HEK293 (cell line): Measurements from ENCODE around the gene PTPRJ.

Source experiments
- CTCF ChIA-PET: fragments of 350-600 bp; formaldehyde crosslinking; extraction: SDS; loops from one replicate; lab custom pipeline; 2021; ENCODE audit warnings: antibody characterized with exemption; lab: Yijun Ruan, JAX
- POLR2A ChIA-PET: fragments of 300-600 bp; formaldehyde crosslinking; extraction: SDS; loops from one replicate; lab custom pipeline; 2020; ENCODE audit warnings: antibody characterized with exemption, inconsistent platforms; lab: Yijun Ruan, JAX
- H3K27ac ChIP-seq: fragments of 200-500 bp; sonication (Bioruptor generic); 2 replicates; pipeline ENCODE4 v1.5.1; 2014; ENCODE audit warnings: low read depth, low read length, control low read depth, inconsistent platforms; ENCODE audit errors: extremely low read depth
- H3K36me3 ChIP-seq, 2 experiments: fragments of 200-500 bp in 1 of 2; sonication (Bioruptor generic) in 1 of 2; 1 replicate in 1 of 2; 2 replicates in 1 of 2; pipeline ENCODE4 v1.5.1; 2014 to 2017; ENCODE audit warnings: inconsistent platforms in 2 of 2, low read length in 2 of 2; ENCODE audit not compliant: control insufficient read depth in 2 of 2, insufficient read depth in 1 of 2
- H3K4me1 ChIP-seq: fragments of 200-500 bp; sonication (Bioruptor generic); 2 replicates; pipeline ENCODE4 v1.5.1; 2014; ENCODE audit warnings: mild to moderate bottlenecking, low read length, inconsistent platforms; ENCODE audit not compliant: control insufficient read depth, insufficient read depth
- H3K4me3 ChIP-seq: 2 replicates; pipeline ENCODE4 v1.5.1; 2011; ENCODE audit warnings: low read depth, mild to moderate bottlenecking, control low read depth, low read length, moderate library complexity
- H3K9me3 ChIP-seq: fragments of 200-500 bp; sonication (Bioruptor generic); 2 replicates; pipeline ENCODE4 v1.5.1; 2014; ENCODE audit warnings: low read depth, low read length, inconsistent platforms; ENCODE audit not compliant: control insufficient read depth, insufficient read depth
- FEZF1 ChIP-seq: fragments of 450-650 bp; formaldehyde crosslinking; IDR thresholded peaks from 2 replicates; pipeline ENCODE4 v1.5.1; 2016; ENCODE audit warnings: missing biosample characterization, missing genetic modification characterization
- HOXD13 ChIP-seq: sonication (generic); formaldehyde crosslinking; IDR thresholded peaks from 2 replicates; pipeline ENCODE4 v1.8.0; 2022; ENCODE audit warnings: missing genetic modification reagents, borderline replicate concordance
- PRDM1 ChIP-seq: fragments of 450-650 bp; formaldehyde crosslinking; IDR thresholded peaks from 2 replicates; pipeline ENCODE4; 2016; ENCODE audit warnings: missing biosample characterization, missing genetic modification characterization
- SALL2 ChIP-seq: fragments of 450-650 bp; formaldehyde crosslinking; IDR thresholded peaks from 2 replicates; pipeline ENCODE4 v1.5.0; 2017; ENCODE audit warnings: missing biosample characterization, mild to moderate bottlenecking, missing genetic modification characterization, borderline replicate concordance
- SCRT1 ChIP-seq: fragments of 450-650 bp; formaldehyde crosslinking; IDR thresholded peaks from 2 replicates; pipeline ENCODE4 v1.5.1; 2016; ENCODE audit warnings: missing biosample characterization, missing genetic modification characterization, borderline replicate concordance
- TRIM28 ChIP-seq: IDR thresholded peaks from 2 replicates; pipeline ENCODE4 v1.6.1; 2011; ENCODE audit warnings: low read length, control low read depth, borderline replicate concordance
- YY2 ChIP-seq: fragments of 450-650 bp; formaldehyde crosslinking; IDR thresholded peaks from 2 replicates; pipeline ENCODE4 v1.5.1; 2016; ENCODE audit warnings: missing biosample characterization, missing genetic modification characterization
- ZBTB8A ChIP-seq: fragments of 450-650 bp; formaldehyde crosslinking; IDR thresholded peaks from 2 replicates; pipeline ENCODE4 v1.5.1; 2016; ENCODE audit warnings: missing biosample characterization, missing genetic modification characterization
- ZFP3 ChIP-seq: fragments of 450-650 bp; formaldehyde crosslinking; IDR thresholded peaks from 2 replicates; pipeline ENCODE4 v1.5.1; 2016; ENCODE audit warnings: low read depth, missing biosample characterization, missing genetic modification characterization
- ZNF266 ChIP-seq: fragments of 450-650 bp; formaldehyde crosslinking; IDR thresholded peaks from 2 replicates; pipeline ENCODE4 v1.5.1; 2016; ENCODE audit warnings: missing biosample characterization, missing genetic modification characterization, low read depth
- ZNF302 ChIP-seq: fragments of 450-650 bp; formaldehyde crosslinking; IDR thresholded peaks from 2 replicates; pipeline ENCODE4 v1.5.1; 2016; ENCODE audit warnings: missing biosample characterization, missing genetic modification characterization, low read depth
- ZNF341 ChIP-seq: fragments of 450-650 bp; formaldehyde crosslinking; IDR thresholded peaks from 2 replicates; pipeline ENCODE4; 2016; ENCODE audit warnings: low read depth, missing biosample characterization, missing genetic modification characterization
- ZNF37A ChIP-seq: fragments of 450-650 bp; IDR thresholded peaks from 2 replicates; pipeline ENCODE4 v1.5.1; 2018; ENCODE audit warnings: missing biosample characterization, missing genetic modification characterization
- ZNF426 ChIP-seq: fragments of 450-650 bp; formaldehyde crosslinking; IDR thresholded peaks from 2 replicates; pipeline ENCODE4 v1.5.1; 2017; ENCODE audit warnings: missing biosample characterization, missing genetic modification characterization, mild to moderate bottlenecking, inconsistent platforms, moderate library complexity
- ZNF623 ChIP-seq: fragments of 450-650 bp; formaldehyde crosslinking; IDR thresholded peaks from 2 replicates; pipeline ENCODE4 v1.5.1; 2016; ENCODE audit warnings: missing biosample characterization, missing genetic modification characterization
- ZNF626 ChIP-seq: fragments of 450-650 bp; sonication (Bioruptor Pico); formaldehyde crosslinking; IDR thresholded peaks from 2 replicates; pipeline ENCODE4 v1.5.1; 2018; ENCODE audit warnings: missing biosample characterization, missing genetic modification characterization, inconsistent platforms
- ZNF670 ChIP-seq: fragments of 450-650 bp; formaldehyde crosslinking; IDR thresholded peaks from 2 replicates; pipeline ENCODE4 v1.5.1; 2016; ENCODE audit warnings: missing biosample characterization, missing genetic modification characterization, low read depth
- ZNF747 ChIP-seq: fragments of 450-650 bp; formaldehyde crosslinking; IDR thresholded peaks from 2 replicates; pipeline ENCODE4 v1.5.1; 2016; ENCODE audit warnings: missing biosample characterization, missing genetic modification characterization
- ZNF768 ChIP-seq: fragments of 450-650 bp; formaldehyde crosslinking; IDR thresholded peaks from 2 replicates; pipeline ENCODE4 v1.5.1; 2018; ENCODE audit warnings: missing biosample characterization, mild to moderate bottlenecking, missing genetic modification characterization
- ZNF776 ChIP-seq: fragments of 450-650 bp; formaldehyde crosslinking; IDR thresholded peaks from 2 replicates; pipeline ENCODE4 v1.5.0; 2017; ENCODE audit warnings: missing biosample characterization, missing genetic modification characterization, borderline replicate concordance
- TF ChIP-seq, protein P1 (sequence below): fragments of 450-650 bp; formaldehyde crosslinking; IDR thresholded peaks from 2 replicates; pipeline ENCODE4 v1.5.1; 2017; ENCODE audit warnings: missing biosample characterization, missing genetic modification characterization
- TF ChIP-seq, protein P2 (sequence below): fragments of 450-650 bp; formaldehyde crosslinking; IDR thresholded peaks from 2 replicates; pipeline ENCODE4 v1.5.1; 2016; ENCODE audit warnings: missing biosample characterization, missing genetic modification characterization
- TF ChIP-seq, protein P3 (sequence below): fragments of 450-650 bp; formaldehyde crosslinking; IDR thresholded peaks from 2 replicates; pipeline ENCODE4 v1.5.1; 2016; ENCODE audit warnings: missing biosample characterization, missing genetic modification characterization
- TF ChIP-seq, protein P4 (sequence below): fragments of 450-650 bp; formaldehyde crosslinking; IDR thresholded peaks from 2 replicates; pipeline ENCODE4 v1.5.1; 2016; ENCODE audit warnings: missing biosample characterization, missing genetic modification characterization
- TF ChIP-seq, protein P5 (sequence below): fragments of 450-650 bp; formaldehyde crosslinking; optimal IDR thresholded peaks from 2 replicates; pipeline ENCODE3; 2016; ENCODE audit warnings: missing biosample characterization, mild to moderate bottlenecking, missing genetic modification characterization
- TF ChIP-seq, protein P6 (sequence below): fragments of 450-650 bp; IDR thresholded peaks from 2 replicates; pipeline ENCODE4 v1.5.1; 2018; ENCODE audit warnings: missing biosample characterization, missing genetic modification characterization

PTPRJ gene

DNA sequence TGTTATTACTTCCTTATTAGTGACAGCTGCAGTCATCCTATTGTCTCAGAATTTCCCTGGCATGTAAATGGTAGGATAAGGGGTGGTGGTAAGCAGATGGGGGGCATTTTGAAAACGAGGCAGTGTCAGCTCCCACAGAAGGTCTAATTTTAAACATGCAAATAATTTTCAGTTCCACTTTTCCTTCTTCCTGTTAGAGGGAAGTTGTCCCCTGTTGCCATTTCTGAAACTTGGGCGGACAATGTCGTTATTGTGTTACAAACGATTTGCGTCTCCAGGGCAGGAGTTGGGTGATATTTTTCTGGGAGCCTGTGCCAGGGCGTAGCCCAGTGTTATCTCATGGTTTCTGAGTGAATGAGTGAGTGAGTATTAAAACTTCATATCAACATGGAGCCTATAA is 7.4 kb downstream of the PTPRJ start:
- CTCF ChIA-PET, result no interaction called here
- peaks cover 6% of the 10 kb centered on the region for H3K4me1 ChIP-seq
- no peak overlapping the region for H3K27ac ChIP-seq

DNA sequence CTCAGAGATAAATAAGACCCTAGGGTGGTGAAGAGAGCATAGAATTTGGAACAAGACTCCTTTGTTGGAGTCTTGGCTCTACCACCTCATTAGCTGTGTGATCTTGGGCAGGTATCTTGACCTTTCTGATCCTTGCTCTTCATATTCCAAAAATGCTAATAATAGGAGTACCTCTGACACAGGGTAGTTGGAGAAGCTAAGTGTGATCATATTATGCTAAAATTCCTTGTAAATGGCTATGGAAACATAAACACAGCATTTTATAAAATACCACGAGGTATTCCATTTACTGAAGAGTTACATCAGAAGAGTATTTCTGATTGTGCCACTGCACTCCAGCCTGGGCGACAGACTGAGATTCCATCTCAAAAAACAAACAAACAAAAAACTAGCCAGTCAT is 9.4 kb downstream of the PTPRJ start:
- POLR2A ChIA-PET, result interaction anchor here (0.6 kb wide), 1 partner anchor 10 kb away, joined by 3 read pairs; no protein-coding TSS in a partner anchor
- TF ChIP-seq, protein P1, sequence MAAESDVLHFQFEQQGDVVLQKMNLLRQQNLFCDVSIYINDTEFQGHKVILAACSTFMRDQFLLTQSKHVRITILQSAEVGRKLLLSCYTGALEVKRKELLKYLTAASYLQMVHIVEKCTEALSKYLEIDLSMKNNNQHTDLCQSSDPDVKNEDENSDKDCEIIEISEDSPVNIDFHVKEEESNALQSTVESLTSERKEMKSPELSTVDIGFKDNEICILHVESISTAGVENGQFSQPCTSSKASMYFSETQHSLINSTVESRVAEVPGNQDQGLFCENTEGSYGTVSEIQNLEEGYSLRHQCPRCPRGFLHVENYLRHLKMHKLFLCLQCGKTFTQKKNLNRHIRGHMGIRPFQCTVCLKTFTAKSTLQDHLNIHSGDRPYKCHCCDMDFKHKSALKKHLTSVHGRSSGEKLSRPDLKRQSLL (tag by site-specific recombination), result peak; percentile 30; the same call in 1 of the 2 replicates
- no peak for TF ChIP-seq ZNF302 (tag by site-specific recombination)
- TF ChIP-seq, protein P2, sequence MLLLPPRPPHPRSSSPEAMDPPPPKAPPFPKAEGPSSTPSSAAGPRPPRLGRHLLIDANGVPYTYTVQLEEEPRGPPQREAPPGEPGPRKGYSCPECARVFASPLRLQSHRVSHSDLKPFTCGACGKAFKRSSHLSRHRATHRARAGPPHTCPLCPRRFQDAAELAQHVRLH (tag by site-specific recombination), result peak; percentile 71
- peak; percentile 91 for TF ChIP-seq ZNF768 (tag by site-specific recombination)
- no peak for TF ChIP-seq ZNF776 (tag by site-specific recombination)
- no peaks in the 10 kb centered on the region for H3K9me3 ChIP-seq
- CTCF ChIA-PET, result interaction anchor here (0.7 to 1.3 kb wide), 3 partner anchors 53 to 68 kb away, joined by 3 to 4 read pairs (median 3); no protein-coding TSS in a partner anchor
- H3K4me3 ChIP-seq, result no peak overlapping the region
- H3K4me1 ChIP-seq, result no peaks in the 10 kb centered on the region
- no peaks in the 10 kb centered on the region for H3K36me3 ChIP-seq
- H3K27ac ChIP-seq, result no peak overlapping the region

More for the DNA sequence above, 7.4 kb downstream of the PTPRJ start:
- POLR2A ChIA-PET, result no interaction called here
- no peaks in the 10 kb centered on the region for H3K9me3 ChIP-seq
- H3K4me3 ChIP-seq, result no peak overlapping the region
- H3K36me3 ChIP-seq, result no peaks in the 10 kb centered on the region
- TF ChIP-seq ZNF37A, result no peak
- TF ChIP-seq ZNF626 (tag by site-specific recombination), result no peak
- TF ChIP-seq, protein P3, sequence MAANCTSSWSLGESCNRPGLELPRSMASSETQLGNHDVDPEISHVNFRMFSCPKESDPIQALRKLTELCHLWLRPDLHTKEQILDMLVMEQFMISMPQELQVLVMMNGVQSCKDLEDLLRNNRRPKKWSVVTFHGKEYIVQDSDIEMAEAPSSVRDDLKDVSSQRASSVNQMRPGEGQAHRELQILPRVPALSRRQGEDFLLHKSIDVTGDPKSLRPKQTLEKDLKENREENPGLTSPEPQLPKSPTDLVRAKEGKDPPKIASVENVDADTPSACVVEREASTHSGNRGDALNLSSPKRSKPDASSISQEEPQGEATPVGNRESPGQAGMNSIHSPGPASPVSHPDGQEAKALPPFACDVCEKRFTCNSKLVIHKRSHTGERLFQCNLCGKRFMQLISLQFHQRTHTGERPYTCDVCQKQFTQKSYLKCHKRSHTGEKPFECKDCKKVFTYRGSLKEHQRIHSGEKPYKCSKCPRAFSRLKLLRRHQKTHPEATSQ (tag by site-specific recombination), result no peak
- TF ChIP-seq, protein P4, sequence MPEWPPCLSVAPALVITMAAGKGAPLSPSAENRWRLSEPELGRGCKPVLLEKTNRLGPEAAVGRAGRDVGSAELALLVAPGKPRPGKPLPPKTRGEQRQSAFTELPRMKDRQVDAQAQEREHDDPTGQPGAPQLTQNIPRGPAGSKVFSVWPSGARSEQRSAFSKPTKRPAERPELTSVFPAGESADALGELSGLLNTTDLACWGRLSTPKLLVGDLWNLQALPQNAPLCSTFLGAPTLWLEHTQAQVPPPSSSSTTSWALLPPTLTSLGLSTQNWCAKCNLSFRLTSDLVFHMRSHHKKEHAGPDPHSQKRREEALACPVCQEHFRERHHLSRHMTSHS (tag by site-specific recombination), result no peak
- TF ChIP-seq, protein P5, sequence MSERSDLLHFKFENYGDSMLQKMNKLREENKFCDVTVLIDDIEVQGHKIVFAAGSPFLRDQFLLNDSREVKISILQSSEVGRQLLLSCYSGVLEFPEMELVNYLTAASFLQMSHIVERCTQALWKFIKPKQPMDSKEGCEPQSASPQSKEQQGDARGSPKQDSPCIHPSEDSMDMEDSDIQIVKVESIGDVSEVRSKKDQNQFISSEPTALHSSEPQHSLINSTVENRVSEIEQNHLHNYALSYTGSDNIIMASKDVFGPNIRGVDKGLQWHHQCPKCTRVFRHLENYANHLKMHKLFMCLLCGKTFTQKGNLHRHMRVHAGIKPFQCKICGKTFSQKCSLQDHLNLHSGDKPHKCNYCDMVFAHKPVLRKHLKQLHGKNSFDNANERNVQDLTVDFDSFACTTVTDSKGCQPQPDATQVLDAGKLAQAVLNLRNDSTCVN, result no peak
- no peak for TF ChIP-seq PRDM1 (tag by site-specific recombination)
- no peak for TF ChIP-seq YY2

DNA sequence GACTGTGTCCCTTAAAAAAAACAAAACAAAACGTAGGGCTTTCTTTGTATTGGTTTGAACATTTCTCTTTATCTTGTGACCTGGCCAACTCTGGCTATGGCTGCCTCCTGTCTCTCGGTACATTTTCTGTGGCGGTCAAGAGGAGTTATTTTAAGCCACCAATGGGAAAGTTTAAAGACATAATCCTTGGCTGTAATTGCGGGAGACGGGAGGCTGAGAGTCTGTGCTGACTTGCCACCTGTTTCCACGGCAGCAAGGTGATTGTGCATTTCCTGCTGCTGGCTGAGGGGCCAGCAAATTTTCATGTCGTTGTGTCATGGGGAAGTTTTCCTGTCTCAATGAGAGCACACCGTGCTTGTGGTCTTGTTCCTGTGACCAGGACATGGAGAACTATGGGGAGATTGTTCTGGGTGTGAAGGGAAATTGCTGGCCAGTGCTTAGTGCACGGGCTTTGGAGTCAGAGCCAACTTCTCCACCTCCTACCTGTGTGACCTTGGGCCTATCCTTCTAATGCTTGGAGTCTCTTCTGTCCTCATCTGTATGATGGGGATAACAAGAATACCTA is 11.0 kb downstream of the PTPRJ start:
- Histone ChIP-seq H3K36me3 (no peaks in the 10 kb centered on the region), H3K4me1 (no peaks in the 10 kb centered on the region), H3K27ac (no peak overlapping the region), H3K9me3 (no peaks in the 10 kb centered on the region), H3K4me3 (no peak overlapping the region)
- POLR2A ChIA-PET, result no interaction called here
- CTCF ChIA-PET, result interaction anchor here (0.6 to 0.7 kb wide), 2 partner anchors 14 to 39 kb away, joined by 3 to 4 read pairs; no protein-coding TSS in a partner anchor
- TF ChIP-seq FEZF1 (tag by site-specific recombination), result peak; percentile 74
- no peak for TF ChIP-seq ZNF623 (tag by site-specific recombination)
- 0 out of 2 replicates have a peak, but pooled peaks have one; percentile 7 for TF ChIP-seq TRIM28
- TF ChIP-seq ZNF341 (tag by site-specific recombination), result no peak
- no peak for TF ChIP-seq HOXD13
- no peak for TF ChIP-seq ZBTB8A (tag by site-specific recombination)
- TF ChIP-seq SCRT1, result 0 out of 2 replicates have a peak, but pooled peaks have one; percentile 43
- TF ChIP-seq ZNF266 (tag by site-specific recombination), result no peak
- TF ChIP-seq ZFP3 (tag by site-specific recombination), result no peak
- TF ChIP-seq, protein P6, sequence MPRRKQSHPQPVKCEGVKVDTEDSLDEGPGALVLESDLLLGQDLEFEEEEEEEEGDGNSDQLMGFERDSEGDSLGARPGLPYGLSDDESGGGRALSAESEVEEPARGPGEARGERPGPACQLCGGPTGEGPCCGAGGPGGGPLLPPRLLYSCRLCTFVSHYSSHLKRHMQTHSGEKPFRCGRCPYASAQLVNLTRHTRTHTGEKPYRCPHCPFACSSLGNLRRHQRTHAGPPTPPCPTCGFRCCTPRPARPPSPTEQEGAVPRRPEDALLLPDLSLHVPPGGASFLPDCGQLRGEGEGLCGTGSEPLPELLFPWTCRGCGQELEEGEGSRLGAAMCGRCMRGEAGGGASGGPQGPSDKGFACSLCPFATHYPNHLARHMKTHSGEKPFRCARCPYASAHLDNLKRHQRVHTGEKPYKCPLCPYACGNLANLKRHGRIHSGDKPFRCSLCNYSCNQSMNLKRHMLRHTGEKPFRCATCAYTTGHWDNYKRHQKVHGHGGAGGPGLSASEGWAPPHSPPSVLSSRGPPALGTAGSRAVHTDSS, result no peak
- no peak for TF ChIP-seq SALL2 (tag by site-specific recombination)
- no peak for TF ChIP-seq ZNF776 (tag by site-specific recombination)
- TF ChIP-seq ZNF426 (tag by site-specific recombination), result no peak
- TF ChIP-seq ZNF670, result no peak
- no peak for TF ChIP-seq ZNF747 (tag by site-specific recombination)
